ENCODE data around the gene DTNA. TPM values are rescaled to one million over a fixed set of nuclear protein-coding genes. Genes with fewer than 3 reads are reported as not detected.
A peak's percentile ranks its signal among the peaks of the same experiment; 100 is the strongest.
"Not testable (repeated sequence)": the region's sequence is repeated elsewhere in the genome, so short reads cannot be mapped to it uniquely, and the experiment has no call there.

Gene DTNA
- total RNA-seq, 4 donors from 2014 or later: 110 to 254 (median 204) TPM

- Histone ChIP-seq H3K9me3 (peaks cover 0 to 1% (median 0%) of the 10 kb centered on the region in 3 donors), H3K4me3 (no peak overlapping the region), H3K36me3 (no peaks in the 10 kb centered on the region), H3K27ac (peak overlapping the region; percentile 63 to 73 (median 68)), H3K27me3 (no peaks in the 10 kb centered on the region), H3K4me1 (peaks cover 0 to 41% (median 14%) of the 10 kb centered on the region in 3 donors)
- peak; percentile 74 for ATAC-seq
- WGBS, 2 donors (ENCODE audit: low coverage in 1 of 2): 25% methylated on average over 2 of the region's 2 CpGs; no CpG with 5 or more reads in 1 of the 2 donors
- TF ChIP-seq POLR2AphosphoS5 (IDR thresholded peaks at IDR 0.05) (peak; percentile 62), CTCF (IDR thresholded peaks at IDR 0.05) (no peak), EP300 (IDR thresholded peaks at IDR 0.05) (peak; percentile 51)
Observed at GRCh38 chr18:34729740-34730355, 19.8 kb downstream of the DTNA start.

GRCh38 chr18:34730774-34731173 lies 20.7 kb downstream of the DTNA start:
- H3K27ac ChIP-seq: peak overlapping the region in 3 of 4 donors; percentile 64 to 73 (median 73)
- no peaks in the 10 kb centered on the region for H3K9me3 ChIP-seq
- no peak for ATAC-seq
- no peaks in the 10 kb centered on the region for H3K36me3 ChIP-seq
- no peak overlapping the region for H3K4me3 ChIP-seq
- no peak for TF ChIP-seq POLR2A (IDR thresholded peaks at IDR 0.05)
- TF ChIP-seq EP300 (IDR thresholded peaks at IDR 0.05): no peak
- no peak for TF ChIP-seq POLR2AphosphoS5 (IDR thresholded peaks at IDR 0.05)
- TF ChIP-seq CTCF (IDR thresholded peaks at IDR 0.05): no peak
- H3K4me1 ChIP-seq: peaks cover 0 to 41% (median 14%) of the 10 kb centered on the region in 3 donors
- no peaks in the 10 kb centered on the region for H3K27me3 ChIP-seq

GRCh38 chr18:34734056-34734455 lies 24.0 kb downstream of the DTNA start:
- no peaks in the 10 kb centered on the region for H3K9me3 ChIP-seq
- no peaks in the 10 kb centered on the region for H3K36me3 ChIP-seq
- H3K27me3 ChIP-seq: no peaks in the 10 kb centered on the region
- no peak for ATAC-seq
- no peak overlapping the region for H3K27ac ChIP-seq
- TF ChIP-seq POLR2A (IDR thresholded peaks at IDR 0.05): no peak
- no peak overlapping the region for H3K4me3 ChIP-seq
- H3K4me1 ChIP-seq: peaks cover 0 to 43% (median 19%) of the 10 kb centered on the region in 3 donors
- WGBS, 2 donors (ENCODE audit: low coverage in 1 of 2): 86% methylated on average over 1 of the region's 1 CpG; no CpG with 5 or more reads in 1 of the 2 donors

GRCh38 chr18:34734526-34734925 lies 24.4 kb downstream of the DTNA start:
- H3K27me3 ChIP-seq, H3K27ac ChIP-seq, ATAC-seq, H3K9me3 ChIP-seq, H3K4me3 ChIP-seq, H3K36me3 ChIP-seq: not testable (repeated sequence)
- H3K4me1 ChIP-seq: peaks cover 0 to 43% (median 17%) of the 10 kb centered on the region in 3 donors

GRCh38 chr18:34738175-34738894 lies 28.2 kb downstream of the DTNA start:
- Histone ChIP-seq H3K4me3 (no peak overlapping the region), H3K4me1 (peaks cover 0 to 36% (median 5%) of the 10 kb centered on the region in 3 donors), H3K36me3 (no peaks in the 10 kb centered on the region), H3K27me3 (no peaks in the 10 kb centered on the region), H3K9me3 (no peaks in the 10 kb centered on the region), H3K27ac (peak overlapping the region in 2 of 4 donors; percentile 45 to 52)
- ATAC-seq: no peak
- TF ChIP-seq POLR2AphosphoS5 (IDR thresholded peaks at IDR 0.05) (no peak), EP300 (IDR thresholded peaks at IDR 0.05) (no peak), POLR2A (IDR thresholded peaks at IDR 0.05) (no peak), CTCF (IDR thresholded peaks at IDR 0.05) (no peak)
- 35 to 46% methylated on average over 9 of the region's 9 CpGs for WGBS, 2 donors (ENCODE audit: low coverage in 1 of 2)

GRCh38 chr18:34740101-34740500 lies 30.0 kb downstream of the DTNA start:
- no peak overlapping the region for H3K4me3 ChIP-seq
- no peak for ATAC-seq
- peaks cover 0 to 36% (median 5%) of the 10 kb centered on the region in 3 donors for H3K4me1 ChIP-seq
- H3K27me3 ChIP-seq: no peaks in the 10 kb centered on the region
- H3K27ac ChIP-seq: no peak overlapping the region
- 82 to 100% methylated on average over 1 of the region's 1 CpG for WGBS, 2 donors (ENCODE audit: low coverage in 1 of 2)
- no peaks in the 10 kb centered on the region for H3K9me3 ChIP-seq
- TF ChIP-seq POLR2AphosphoS5 (IDR thresholded peaks at IDR 0.05): no peak
- no peak for TF ChIP-seq EP300 (IDR thresholded peaks at IDR 0.05)
- TF ChIP-seq POLR2A (IDR thresholded peaks at IDR 0.05): no peak
- no peak for TF ChIP-seq CTCF (IDR thresholded peaks at IDR 0.05)
- no peaks in the 10 kb centered on the region for H3K36me3 ChIP-seq

Measured in gastroesophageal sphincter (tissue), 4 donors.